ENCODE measurements around the gene IER2. TPM values are rescaled to one million over a fixed set of nuclear protein-coding genes. Genes with fewer than 3 reads are reported as not detected.
A peak's percentile ranks its signal among the peaks of the same experiment; 100 is the strongest.

Gene IER2
- total RNA-seq, 1 donor from 2014 or later, result 94.0 TPM

- DNase-seq (ENCODE audit: low spot score), result peak; percentile 78
Observed at GRCh38 chr19:13118424-13119193, 31.6 kb upstream of the IER2 start.

- no peak for DNase-seq (ENCODE audit: low spot score)
Observed at GRCh38 chr19:13119627-13120026, 30.6 kb upstream of the IER2 start.

GRCh38 chr19:13120031-13120430 lies 30.2 kb upstream of the IER2 start:
- DNase-seq (ENCODE audit: low spot score), result no peak

- no peak for DNase-seq (ENCODE audit: low spot score)
Observed at GRCh38 chr19:13120817-13121216, 29.4 kb upstream of the IER2 start.

GRCh38 chr19:13121551-13122274 lies 28.5 kb upstream of the IER2 start:
- no peak for DNase-seq (ENCODE audit: low spot score)

- DNase-seq (ENCODE audit: low spot score), result no peak
Observed at GRCh38 chr19:13122275-13122878, 27.8 kb upstream of the IER2 start.

GRCh38 chr19:13122980-13123957 lies 26.9 kb upstream of the IER2 start:
- DNase-seq (ENCODE audit: low spot score), result no peak

- DNase-seq (ENCODE audit: low spot score), result no peak
Observed at GRCh38 chr19:13127051-13127450, 23.2 kb upstream of the IER2 start.

- DNase-seq (ENCODE audit: low spot score), result no peak
Observed at GRCh38 chr19:13127811-13128575, 22.2 kb upstream of the IER2 start.

- no peak for DNase-seq (ENCODE audit: low spot score)
Observed at GRCh38 chr19:13128583-13128982, 21.6 kb upstream of the IER2 start.

- DNase-seq (ENCODE audit: low spot score), result no peak
Observed at GRCh38 chr19:13129384-13129783, 20.8 kb upstream of the IER2 start.

- DNase-seq (ENCODE audit: low spot score), result no peak
Observed at GRCh38 chr19:13130886-13131490, 19.2 kb upstream of the IER2 start.

- DNase-seq (ENCODE audit: low spot score), result no peak
Observed at GRCh38 chr19:13132471-13133180, 17.6 kb upstream of the IER2 start.

GRCh38 chr19:13133241-13133870 lies 16.9 kb upstream of the IER2 start:
- DNase-seq (ENCODE audit: low spot score), result no peak

- no peak for DNase-seq (ENCODE audit: low spot score)
Observed at GRCh38 chr19:13134626-13135025, 15.6 kb upstream of the IER2 start.

GRCh38 chr19:13135068-13136062 lies 14.8 kb upstream of the IER2 start:
- DNase-seq (ENCODE audit: low spot score), result no peak

- DNase-seq (ENCODE audit: low spot score), result no peak
Observed at GRCh38 chr19:13137290-13137794, 12.9 kb upstream of the IER2 start.
